ENCODE measurements around the gene JHY.
A peak's percentile ranks its signal among the peaks of the same experiment; 100 is the strongest.

JHY gene

DNA sequence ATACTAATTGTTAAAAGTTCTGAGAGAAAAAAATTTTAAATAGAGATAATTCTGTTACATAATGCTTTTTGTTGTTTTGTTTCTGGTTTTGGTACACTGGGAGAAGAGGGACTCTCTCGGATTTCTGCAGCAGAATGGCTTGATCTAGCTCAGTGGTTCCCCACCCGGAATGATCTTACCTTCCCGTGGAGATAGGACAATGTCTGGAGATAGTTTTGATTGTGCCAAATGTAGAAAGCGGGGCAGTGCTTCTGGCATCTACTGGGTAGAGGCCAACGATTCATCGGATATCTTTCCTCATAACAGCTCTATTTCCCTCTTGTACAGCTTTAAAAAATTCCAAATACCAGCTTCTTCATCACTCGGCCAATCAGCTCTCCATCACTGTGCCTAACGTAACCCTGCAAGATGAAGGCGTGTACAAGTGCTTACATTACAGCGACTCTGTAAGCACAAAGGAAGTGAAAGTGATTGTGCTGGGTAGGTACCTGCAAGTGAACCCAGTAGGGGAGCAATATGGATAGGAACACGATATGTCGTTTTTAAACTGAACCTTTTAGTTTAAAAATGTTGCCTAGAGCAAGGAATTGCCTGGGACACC lies 31.1 kb upstream of the JHY start:
- Histone ChIP-seq H3K4ac (ENCODE audit: low read depth, low read length) (no peak overlapping the region), H2BK120ac (ENCODE audit: insufficient read depth, low read length, poor library complexity) (no peak overlapping the region), H3K79me2 (ENCODE audit: control insufficient read depth, insufficient read depth, low read length, poor library complexity) (no peaks in the 10 kb centered on the region), H2BK5ac (ENCODE audit: low read depth, low read length, poor library complexity) (no peak overlapping the region), H4K8ac (ENCODE audit: low read depth, low read length) (no peak overlapping the region), H4K91ac (ENCODE audit: low read depth, low read length) (no peak overlapping the region), H3K4me3 (ENCODE audit: low read depth, low read length) (no peak overlapping the region), H3K27ac (ENCODE audit: low read depth, low read length) (no peak overlapping the region), H3K9ac (ENCODE audit: low read length) (no peak overlapping the region), H3K14ac (ENCODE audit: low read length) (no peak overlapping the region), H2AK5ac (ENCODE audit: low read length) (no peak overlapping the region), H3K4me2 (ENCODE audit: low read length) (no peak overlapping the region), H3K27me3 (ENCODE audit: insufficient read depth, low read length) (no peaks in the 10 kb centered on the region), H3K9me3 (ENCODE audit: insufficient read depth, low read depth, low read length) (no peaks in the 10 kb centered on the region), H4K12ac (ENCODE audit: low read depth, low read length) (no peak overlapping the region), H3K23ac (ENCODE audit: low read length) (no peak overlapping the region), H2AFZ (ENCODE audit: insufficient read depth, low read length, poor library complexity) (no peak overlapping the region), H3K36me3 (ENCODE audit: control insufficient read depth in 1 of 2, insufficient read depth in 2 of 2, low read length in 2 of 2) (no peaks in the 10 kb centered on the region), H3K79me1 (ENCODE audit: low read length) (peaks cover 5% of the 10 kb centered on the region), H3K4me1 (ENCODE audit: control insufficient read depth in 1 of 2, insufficient read depth in 2 of 2, low read length in 2 of 2) (peaks cover 6% of the 10 kb centered on the region in 2 experiments), H2BK12ac (ENCODE audit: low read length) (no peak overlapping the region), H3K18ac (ENCODE audit: low read length) (no peak overlapping the region)
- DNase-seq, result peak in 1 of 2 donors; percentile 42
- WGBS (ENCODE audit: extremely low coverage, insufficient coverage, insufficient read length), result no CpG with 5 or more reads among the region's 12 CpGs

DNA sequence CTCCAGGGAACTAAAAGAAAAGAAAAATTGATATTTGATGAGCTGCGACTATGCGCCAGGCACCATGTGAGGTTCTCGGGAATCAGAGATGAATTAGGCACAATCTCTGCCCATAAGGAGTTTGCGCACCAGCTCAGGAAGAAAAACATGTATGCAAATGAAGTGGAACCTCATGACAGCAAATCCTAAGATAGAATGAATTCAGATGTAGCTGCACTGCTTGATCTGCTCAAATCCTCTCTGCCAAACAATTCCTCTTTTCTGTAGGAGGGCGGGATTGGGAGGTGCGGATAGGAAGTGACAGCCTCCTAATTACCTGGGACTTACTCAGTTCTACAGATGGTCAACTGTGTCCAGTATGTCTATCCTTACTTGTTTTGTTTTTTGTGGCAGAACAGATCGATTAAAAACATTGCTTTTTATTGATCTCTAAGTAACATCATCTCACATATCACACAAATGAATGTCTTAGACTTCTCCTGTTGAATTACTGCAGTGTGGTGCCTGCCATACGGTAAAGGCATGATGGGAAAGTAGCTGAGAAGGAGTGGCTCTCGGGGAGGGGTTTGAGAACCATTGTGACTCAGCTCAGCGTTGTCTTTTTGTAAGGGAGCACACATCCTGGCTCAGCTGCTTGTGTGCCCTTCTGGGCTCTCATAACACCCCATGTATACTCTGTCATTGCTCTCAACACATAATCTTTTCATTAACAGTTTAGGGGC lies 30.3 kb upstream of the JHY start:
- Histone ChIP-seq H3K14ac (ENCODE audit: low read length) (no peak overlapping the region), H2BK12ac (ENCODE audit: low read length) (peak overlapping the region; percentile 6), H3K4ac (ENCODE audit: low read depth, low read length) (no peak overlapping the region), H2AFZ (ENCODE audit: insufficient read depth, low read length, poor library complexity) (no peak overlapping the region), H4K91ac (ENCODE audit: low read depth, low read length) (peak overlapping the region; percentile 7), H3K36me3 (ENCODE audit: control insufficient read depth in 1 of 2, insufficient read depth in 2 of 2, low read length in 2 of 2) (no peaks in the 10 kb centered on the region), H3K4me1 (ENCODE audit: control insufficient read depth in 1 of 2, insufficient read depth in 2 of 2, low read length in 2 of 2) (peaks cover 7 to 8% of the 10 kb centered on the region in 2 experiments), H3K9me3 (ENCODE audit: insufficient read depth, low read depth, low read length) (no peaks in the 10 kb centered on the region), H3K79me2 (ENCODE audit: control insufficient read depth, insufficient read depth, low read length, poor library complexity) (no peaks in the 10 kb centered on the region), H3K18ac (ENCODE audit: low read length) (no peak overlapping the region), H2BK120ac (ENCODE audit: insufficient read depth, low read length, poor library complexity) (no peak overlapping the region), H3K79me1 (ENCODE audit: low read length) (peaks cover 5% of the 10 kb centered on the region), H3K23ac (ENCODE audit: low read length) (no peak overlapping the region), H2AK5ac (ENCODE audit: low read length) (no peak overlapping the region), H3K27me3 (ENCODE audit: insufficient read depth, low read length) (no peaks in the 10 kb centered on the region), H4K12ac (ENCODE audit: low read depth, low read length) (no peak overlapping the region), H4K8ac (ENCODE audit: low read depth, low read length) (no peak overlapping the region), H3K4me3 (ENCODE audit: low read depth, low read length) (no peak overlapping the region), H3K9ac (ENCODE audit: low read length) (no peak overlapping the region), H3K4me2 (ENCODE audit: low read length) (no peak overlapping the region), H2BK5ac (ENCODE audit: low read depth, low read length, poor library complexity) (no peak overlapping the region), H3K27ac (ENCODE audit: low read depth, low read length) (no peak overlapping the region)
- WGBS (ENCODE audit: extremely low coverage, insufficient coverage, insufficient read length), result no CpG with 5 or more reads among the region's 10 CpGs
- peak in 1 of 2 donors; percentile 14 for DNase-seq

DNA sequence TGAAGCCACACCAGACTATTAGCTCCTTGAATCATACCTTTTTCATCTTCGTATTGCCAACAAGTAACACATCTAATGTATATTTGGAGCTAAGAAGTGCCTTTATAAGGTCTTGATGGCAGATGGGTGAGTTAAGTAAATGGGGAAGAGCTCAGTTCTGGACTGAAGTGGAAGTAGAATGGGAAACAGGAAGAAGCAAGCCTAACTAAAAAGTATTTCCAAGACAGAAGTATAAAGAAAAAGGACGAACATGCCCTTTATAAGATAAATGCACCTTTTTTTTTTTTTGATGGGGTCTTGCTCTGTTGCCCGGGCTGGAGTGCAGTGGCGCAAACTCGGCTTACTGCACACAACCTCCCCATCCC lies 29.8 kb upstream of the JHY start:
- H3K79me2 ChIP-seq (ENCODE audit: control insufficient read depth, insufficient read depth, low read length, poor library complexity), result no peaks in the 10 kb centered on the region
- H3K4ac ChIP-seq (ENCODE audit: low read depth, low read length), result no peak overlapping the region
- no peaks in the 10 kb centered on the region for H3K27me3 ChIP-seq (ENCODE audit: insufficient read depth, low read length)
- H2AFZ ChIP-seq (ENCODE audit: insufficient read depth, low read length, poor library complexity), result no peak overlapping the region
- H3K27ac ChIP-seq (ENCODE audit: low read depth, low read length), result no peak overlapping the region
- H3K9ac ChIP-seq (ENCODE audit: low read length), result no peak overlapping the region
- H2BK120ac ChIP-seq (ENCODE audit: insufficient read depth, low read length, poor library complexity), result no peak overlapping the region
- no peak overlapping the region for H2BK12ac ChIP-seq (ENCODE audit: low read length)
- H3K23ac ChIP-seq (ENCODE audit: low read length), result no peak overlapping the region
- no peak overlapping the region for H4K12ac ChIP-seq (ENCODE audit: low read depth, low read length)
- no peak overlapping the region for H2AK5ac ChIP-seq (ENCODE audit: low read length)
- no CpG with 5 or more reads among the region's 5 CpGs for WGBS (ENCODE audit: extremely low coverage, insufficient coverage, insufficient read length)
- no peak overlapping the region for H3K14ac ChIP-seq (ENCODE audit: low read length)
- H4K91ac ChIP-seq (ENCODE audit: low read depth, low read length), result peak overlapping the region; percentile 7
- peaks cover 5% of the 10 kb centered on the region for H3K79me1 ChIP-seq (ENCODE audit: low read length)
- no peak overlapping the region for H3K4me2 ChIP-seq (ENCODE audit: low read length)
- H3K36me3 ChIP-seq (ENCODE audit: control insufficient read depth in 1 of 2, insufficient read depth in 2 of 2, low read length in 2 of 2), result no peaks in the 10 kb centered on the region
- DNase-seq, result no peak
- H3K4me1 ChIP-seq (ENCODE audit: control insufficient read depth in 1 of 2, insufficient read depth in 2 of 2, low read length in 2 of 2), result peaks cover 7 to 8% of the 10 kb centered on the region in 2 experiments
- no peaks in the 10 kb centered on the region for H3K9me3 ChIP-seq (ENCODE audit: insufficient read depth, low read depth, low read length)
- H2BK5ac ChIP-seq (ENCODE audit: low read depth, low read length, poor library complexity), result no peak overlapping the region
- H3K4me3 ChIP-seq (ENCODE audit: low read depth, low read length), result no peak overlapping the region
- no peak overlapping the region for H3K18ac ChIP-seq (ENCODE audit: low read length)
- H4K8ac ChIP-seq (ENCODE audit: low read depth, low read length), result no peak overlapping the region

DNA sequence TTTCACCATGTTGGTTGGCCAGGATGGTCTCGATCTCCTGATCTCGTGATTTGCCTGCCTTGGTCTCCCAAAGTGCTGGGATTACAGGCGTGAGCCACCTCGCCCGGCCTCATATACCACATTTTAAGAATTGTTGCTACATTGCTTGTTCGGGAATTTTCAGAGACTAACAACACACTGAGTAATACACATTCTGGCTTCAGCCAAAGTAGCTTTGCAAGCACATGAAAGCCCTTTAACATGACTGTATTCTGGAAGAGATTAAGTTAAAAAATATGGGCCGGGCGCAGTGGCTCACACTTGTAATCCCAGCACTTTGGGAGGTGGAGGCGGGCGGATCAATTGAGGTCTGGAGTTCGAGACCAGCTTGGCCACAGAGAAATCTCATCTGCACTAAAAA lies 29.3 kb upstream of the JHY start:
- no peak overlapping the region for H2AFZ ChIP-seq (ENCODE audit: insufficient read depth, low read length, poor library complexity)
- no peak overlapping the region for H4K8ac ChIP-seq (ENCODE audit: low read depth, low read length)
- H3K18ac ChIP-seq (ENCODE audit: low read length), result no peak overlapping the region
- H3K4me1 ChIP-seq (ENCODE audit: control insufficient read depth in 1 of 2, insufficient read depth in 2 of 2, low read length in 2 of 2), result peaks cover 7 to 8% of the 10 kb centered on the region in 2 experiments
- H3K4me3 ChIP-seq (ENCODE audit: low read depth, low read length), result no peak overlapping the region
- peak; percentile 71 to 87 for DNase-seq
- H3K79me2 ChIP-seq (ENCODE audit: control insufficient read depth, insufficient read depth, low read length, poor library complexity), result no peaks in the 10 kb centered on the region
- no peak overlapping the region for H3K23ac ChIP-seq (ENCODE audit: low read length)
- H3K9ac ChIP-seq (ENCODE audit: low read length), result no peak overlapping the region
- no peaks in the 10 kb centered on the region for H3K27me3 ChIP-seq (ENCODE audit: insufficient read depth, low read length)
- no peak overlapping the region for H2BK12ac ChIP-seq (ENCODE audit: low read length)
- no peak overlapping the region for H3K4ac ChIP-seq (ENCODE audit: low read depth, low read length)
- no CpG with 5 or more reads among the region's 11 CpGs for WGBS (ENCODE audit: extremely low coverage, insufficient coverage, insufficient read length)
- peaks cover 5% of the 10 kb centered on the region for H3K79me1 ChIP-seq (ENCODE audit: low read length)
- no peaks in the 10 kb centered on the region for H3K36me3 ChIP-seq (ENCODE audit: control insufficient read depth in 1 of 2, insufficient read depth in 2 of 2, low read length in 2 of 2)
- H3K14ac ChIP-seq (ENCODE audit: low read length), result no peak overlapping the region
- H3K9me3 ChIP-seq (ENCODE audit: insufficient read depth, low read depth, low read length), result no peaks in the 10 kb centered on the region
- no peak overlapping the region for H2AK5ac ChIP-seq (ENCODE audit: low read length)
- H3K27ac ChIP-seq (ENCODE audit: low read depth, low read length), result no peak overlapping the region
- no peak overlapping the region for H2BK5ac ChIP-seq (ENCODE audit: low read depth, low read length, poor library complexity)
- no peak overlapping the region for H3K4me2 ChIP-seq (ENCODE audit: low read length)
- peak overlapping the region; percentile 16 for H4K91ac ChIP-seq (ENCODE audit: low read depth, low read length)
- H4K12ac ChIP-seq (ENCODE audit: low read depth, low read length), result no peak overlapping the region
- no peak overlapping the region for H2BK120ac ChIP-seq (ENCODE audit: insufficient read depth, low read length, poor library complexity)
